ENCODE data around the gene HYCC1. TPM values are rescaled to one million over a fixed set of nuclear protein-coding genes. Genes with fewer than 3 reads are reported as not detected.

Gene HYCC1
- polyA plus RNA-seq, 3 donors from 2014 or later: 8.9 to 20.5 (median 15.4) TPM

GRCh38 chr7:23009303-23009702, 4.6 kb downstream of the HYCC1 start:
- peaks cover 4 to 6% of the 10 kb centered on the region in 2 donors for H3K4me1 Mint-ChIP-seq
- no peaks in the 10 kb centered on the region for H3K9me3 Mint-ChIP-seq
- H3K27me3 Mint-ChIP-seq (ENCODE audit: low read depth in 3 of 3): peaks cover 0 to 5% (median 4%) of the 10 kb centered on the region in 3 donors
- H3K4me3 Mint-ChIP-seq: no peak overlapping the region
- H3K27ac Mint-ChIP-seq: no peak overlapping the region
- no peaks in the 10 kb centered on the region for H3K36me3 Mint-ChIP-seq
- DNase-seq: no peak

GRCh38 chr7:23004247-23004520, 9.7 kb downstream of the HYCC1 start:
- H3K27me3 Mint-ChIP-seq (ENCODE audit: low read depth in 3 of 3): no peaks in the 10 kb centered on the region
- no peak for DNase-seq

DNA sequence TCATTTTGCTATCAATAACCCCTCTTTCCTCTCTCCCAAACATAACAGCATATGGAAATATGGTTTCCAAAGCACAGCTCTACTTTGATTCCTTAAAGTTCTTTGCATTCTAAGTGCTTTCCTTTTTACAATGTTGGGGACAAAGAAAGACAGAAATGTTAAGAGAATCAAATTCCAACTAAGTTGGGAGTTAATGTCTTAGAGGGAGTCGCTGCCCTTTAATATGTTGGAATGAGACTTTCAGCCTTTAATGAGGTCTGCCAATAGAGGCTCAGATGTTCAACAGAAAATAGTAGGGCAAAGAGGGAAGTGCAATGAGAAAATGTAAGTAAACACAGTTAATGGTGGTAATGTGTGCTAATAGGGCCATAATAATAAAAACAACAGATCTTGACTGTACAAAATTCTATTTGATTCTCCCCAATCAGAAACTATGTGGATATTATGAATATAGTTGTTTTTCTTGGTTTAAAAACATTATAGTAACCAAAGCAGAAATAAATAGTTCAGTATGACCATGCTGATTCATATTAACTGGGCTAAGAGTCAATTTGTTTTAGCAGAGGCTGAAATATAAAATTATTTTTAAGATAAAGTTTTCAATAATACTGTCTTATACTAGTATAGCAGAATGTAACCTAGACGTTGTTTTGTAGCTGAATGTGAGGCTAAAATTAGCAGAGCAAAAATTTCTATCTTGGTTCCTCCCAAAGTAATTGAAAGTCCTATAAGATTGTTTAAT, 10.3 kb downstream of the HYCC1 start:
- Mint-ChIP-seq H3K27ac (no peak overlapping the region), H3K4me1 (peaks cover 14 to 35% of the 10 kb centered on the region in 2 donors), H3K27me3 (ENCODE audit: low read depth in 3 of 3) (no peaks in the 10 kb centered on the region), H3K36me3 (no peaks in the 10 kb centered on the region), H3K4me3 (no peak overlapping the region), H3K9me3 (no peaks in the 10 kb centered on the region)
- DNase-seq: no peak

More at GRCh38 chr7:23004247-23004520, 9.7 kb downstream of the HYCC1 start:
- Mint-ChIP-seq H3K4me3 (no peak overlapping the region), H3K27ac (no peak overlapping the region), H3K4me1 (peaks cover 14 to 34% of the 10 kb centered on the region in 2 donors), H3K36me3 (no peaks in the 10 kb centered on the region), H3K9me3 (no peaks in the 10 kb centered on the region)

DNA sequence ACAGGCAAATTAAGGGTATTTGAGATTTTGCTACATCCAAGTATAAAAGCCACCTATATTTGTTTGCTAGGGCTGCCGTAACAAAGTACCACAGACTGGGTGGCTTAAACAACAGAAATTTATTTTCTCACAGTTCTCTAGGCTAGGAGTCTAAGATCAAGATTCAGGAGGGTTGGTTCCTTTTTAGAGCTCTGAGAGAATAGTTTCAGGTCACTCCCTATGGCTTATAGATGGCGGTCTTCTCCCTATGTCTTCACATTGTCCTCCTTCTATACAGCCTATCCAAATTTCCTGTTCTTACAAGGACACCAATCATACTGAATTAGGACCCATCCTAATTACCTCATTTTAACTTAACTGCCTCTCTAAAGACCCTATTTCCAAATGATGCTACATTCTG, 11.2 kb downstream of the HYCC1 start:
- no peak for DNase-seq
- peaks cover 14 to 35% of the 10 kb centered on the region in 2 donors for H3K4me1 Mint-ChIP-seq
- no peaks in the 10 kb centered on the region for H3K36me3 Mint-ChIP-seq
- no peak overlapping the region for H3K4me3 Mint-ChIP-seq
- H3K27ac Mint-ChIP-seq: no peak overlapping the region
- no peaks in the 10 kb centered on the region for H3K27me3 Mint-ChIP-seq (ENCODE audit: low read depth in 3 of 3)
- H3K9me3 Mint-ChIP-seq: no peaks in the 10 kb centered on the region

- no peaks in the 10 kb centered on the region for H3K27me3 Mint-ChIP-seq (ENCODE audit: low read depth in 3 of 3)
- no peaks in the 10 kb centered on the region for H3K36me3 Mint-ChIP-seq
- no peak overlapping the region for H3K27ac Mint-ChIP-seq
- H3K4me3 Mint-ChIP-seq: no peak overlapping the region
- peaks cover 14 to 35% of the 10 kb centered on the region in 2 donors for H3K4me1 Mint-ChIP-seq
- H3K9me3 Mint-ChIP-seq: no peaks in the 10 kb centered on the region
- DNase-seq: no peak
These were observed 12.3 kb downstream of the HYCC1 start for GRCh38 chr7:23001610-23002009.

DNA sequence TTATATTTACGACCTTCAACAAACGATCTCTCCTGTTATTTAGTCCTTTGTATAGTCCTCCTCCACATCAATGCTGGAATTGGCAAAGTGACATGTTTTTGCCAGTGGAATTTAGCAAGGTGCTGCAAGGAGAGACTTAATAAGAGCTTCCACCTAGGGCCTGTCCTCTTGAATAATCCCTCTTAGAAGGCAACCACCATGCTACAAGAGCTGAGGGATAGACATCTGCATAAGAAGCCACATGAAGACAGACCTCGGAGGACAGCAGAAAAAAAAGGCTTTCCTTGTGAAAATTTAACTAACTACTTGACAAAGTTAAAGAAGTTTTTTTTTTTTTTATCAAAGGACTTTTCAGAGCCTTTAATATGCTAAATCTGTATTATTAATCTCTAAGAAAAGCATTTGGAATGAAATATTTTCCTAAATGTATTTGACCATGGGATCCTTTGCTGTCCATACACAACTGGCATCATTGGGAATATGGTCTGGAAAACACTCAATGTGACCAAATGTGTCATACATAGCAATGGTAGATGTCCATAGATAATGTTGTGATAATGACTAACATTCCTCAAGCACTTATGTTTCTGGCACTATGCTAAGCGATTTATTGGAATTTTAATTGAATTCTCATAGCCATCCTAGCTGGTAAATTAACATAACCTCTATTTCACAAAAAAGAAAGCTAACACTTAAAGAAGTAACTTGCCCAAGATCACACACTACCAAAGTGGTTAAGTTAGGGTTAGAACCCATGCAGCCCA, 13.2 kb downstream of the HYCC1 start:
- H3K27me3 Mint-ChIP-seq (ENCODE audit: low read depth in 3 of 3): no peaks in the 10 kb centered on the region
- H3K4me3 Mint-ChIP-seq: no peak overlapping the region
- H3K36me3 Mint-ChIP-seq: no peaks in the 10 kb centered on the region
- H3K9me3 Mint-ChIP-seq: no peaks in the 10 kb centered on the region
- no peak for DNase-seq
- no peak overlapping the region for H3K27ac Mint-ChIP-seq
- H3K4me1 Mint-ChIP-seq: peaks cover 14 to 35% of the 10 kb centered on the region in 2 donors

GRCh38 chr7:22998519-22998896, 15.4 kb downstream of the HYCC1 start:
- Mint-ChIP-seq H3K4me3 (no peak overlapping the region), H3K4me1 (peaks cover 16 to 53% of the 10 kb centered on the region in 2 donors), H3K9me3 (no peaks in the 10 kb centered on the region), H3K27me3 (ENCODE audit: low read depth in 3 of 3) (no peaks in the 10 kb centered on the region), H3K27ac (no peak overlapping the region), H3K36me3 (no peaks in the 10 kb centered on the region)
- no peak for DNase-seq

DNA sequence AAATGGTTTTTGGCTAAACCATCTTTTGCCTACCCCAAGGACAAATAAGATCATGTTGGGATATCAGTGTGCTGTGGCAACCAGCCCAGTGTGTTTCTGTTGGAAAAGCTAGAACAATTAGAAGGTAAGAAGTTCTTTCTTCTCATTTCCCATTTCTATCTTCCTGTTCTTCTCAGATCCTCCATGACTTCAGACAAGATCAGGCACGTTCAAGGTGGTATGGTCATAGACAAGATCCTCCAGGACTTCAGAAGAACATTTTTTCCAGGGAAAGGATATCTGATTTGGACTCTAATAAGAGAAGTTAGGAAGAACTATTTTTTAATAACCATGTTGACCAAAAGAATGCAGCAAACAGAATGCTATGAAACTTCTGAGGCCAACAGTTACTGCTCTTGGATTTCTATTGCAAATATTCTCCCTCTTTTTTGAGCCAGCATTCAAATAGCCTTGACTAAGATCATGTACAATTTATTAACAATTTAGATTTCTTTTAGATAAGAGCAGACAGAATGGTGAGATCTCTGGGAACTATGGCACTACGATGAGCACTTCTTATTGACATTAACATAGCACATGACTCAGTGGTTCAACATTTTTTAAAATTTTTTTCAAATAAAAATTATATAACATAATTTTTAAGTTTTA, 15.9 kb downstream of the HYCC1 start:
- Mint-ChIP-seq H3K9me3 (no peaks in the 10 kb centered on the region), H3K27ac (no peak overlapping the region), H3K36me3 (no peaks in the 10 kb centered on the region), H3K27me3 (ENCODE audit: low read depth in 3 of 3) (no peaks in the 10 kb centered on the region), H3K4me1 (peaks cover 19 to 57% of the 10 kb centered on the region in 2 donors), H3K4me3 (no peak overlapping the region)
- no peak for DNase-seq

GRCh38 chr7:22996470-22996869, 17.5 kb downstream of the HYCC1 start:
- Mint-ChIP-seq H3K27me3 (ENCODE audit: low read depth in 3 of 3) (no peaks in the 10 kb centered on the region), H3K4me1 (peaks cover 17 to 48% of the 10 kb centered on the region in 2 donors), H3K36me3 (no peaks in the 10 kb centered on the region), H3K27ac (no peak overlapping the region), H3K4me3 (no peak overlapping the region), H3K9me3 (no peaks in the 10 kb centered on the region)
- no peak for DNase-seq

GRCh38 chr7:22995011-22995410, 18.9 kb downstream of the HYCC1 start:
- Mint-ChIP-seq H3K27me3 (ENCODE audit: low read depth in 3 of 3) (no peaks in the 10 kb centered on the region), H3K27ac (no peak overlapping the region), H3K4me1 (peaks cover 11 to 37% of the 10 kb centered on the region in 2 donors), H3K9me3 (no peaks in the 10 kb centered on the region), H3K4me3 (no peak overlapping the region), H3K36me3 (peaks cover 0 to 6% (median 3%) of the 10 kb centered on the region in 3 donors)
- no peak for DNase-seq

DNA sequence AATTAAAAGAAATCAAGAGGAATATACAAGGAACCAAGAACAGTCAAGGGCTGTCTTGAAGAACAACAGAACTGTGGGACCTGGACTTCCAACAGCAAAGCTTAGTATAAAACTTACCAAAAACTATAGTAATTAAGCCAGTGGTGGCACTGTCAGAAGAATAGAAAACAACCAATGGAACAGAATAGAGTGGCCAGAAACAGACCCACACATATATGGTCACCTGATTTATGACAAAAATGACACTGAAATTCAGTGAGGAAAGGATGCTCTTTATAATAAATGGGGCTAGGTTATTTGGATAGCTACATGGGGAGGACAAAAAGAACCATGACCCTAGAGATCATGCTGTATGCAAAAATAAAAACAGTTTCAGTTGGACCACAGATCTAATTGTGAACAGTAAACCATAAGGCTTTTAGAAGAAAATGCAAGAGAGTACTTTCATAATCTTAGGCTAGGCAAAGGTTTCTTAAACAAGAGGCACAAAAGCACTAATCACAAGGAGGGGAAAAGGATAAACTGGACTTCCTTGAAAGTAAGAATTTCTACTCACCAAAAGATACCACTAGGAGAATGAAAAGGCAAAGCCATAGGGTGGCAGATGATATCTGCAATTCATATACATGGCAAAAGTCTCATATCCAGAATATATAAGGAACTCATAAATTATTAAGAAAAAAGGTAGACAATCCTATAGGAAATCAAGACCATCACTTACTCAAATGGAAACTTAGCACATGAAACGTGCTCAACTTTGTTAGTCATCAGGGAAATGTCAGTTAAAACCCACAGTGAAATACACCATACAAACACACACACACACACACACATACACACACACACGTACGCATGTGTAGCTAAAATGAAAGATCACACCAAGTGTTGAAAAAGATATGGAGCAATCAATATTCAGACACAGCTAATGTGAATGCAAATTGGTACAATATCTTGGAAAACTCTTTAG, 20.8 kb downstream of the HYCC1 start:
- Mint-ChIP-seq H3K4me3 (no peak overlapping the region), H3K27ac (no peak overlapping the region), H3K36me3 (peaks cover 0 to 12% (median 4%) of the 10 kb centered on the region in 3 donors), H3K9me3 (no peaks in the 10 kb centered on the region), H3K27me3 (ENCODE audit: low read depth in 3 of 3) (peaks cover 0 to 1% (median 0%) of the 10 kb centered on the region in 3 donors), H3K4me1 (peaks cover 10 to 29% of the 10 kb centered on the region in 2 donors)
- no peak for DNase-seq

- no peak overlapping the region for H3K27ac Mint-ChIP-seq
- peaks cover 10 to 27% of the 10 kb centered on the region in 2 donors for H3K4me1 Mint-ChIP-seq
- no peak for DNase-seq
- H3K9me3 Mint-ChIP-seq: no peaks in the 10 kb centered on the region
- no peak overlapping the region for H3K4me3 Mint-ChIP-seq
- peaks cover 0 to 1% (median 0%) of the 10 kb centered on the region in 3 donors for H3K27me3 Mint-ChIP-seq (ENCODE audit: low read depth in 3 of 3)
- peaks cover 0 to 16% (median 4%) of the 10 kb centered on the region in 3 donors for H3K36me3 Mint-ChIP-seq
These were observed 23.4 kb downstream of the HYCC1 start for GRCh38 chr7:22990588-22990949.

All from immature natural killer cell (primary cell).